Sigmoid colon (tissue), 7 donors: ENCODE results near the gene GABRD. TPM values are rescaled to one million over a fixed set of nuclear protein-coding genes. Genes with fewer than 3 reads are reported as not detected.

ENCODE experiments used
- DNase-seq: peaks from one replicate; pipeline ENCODE4 v3.0.0-alpha.2; 2019
- H3K27ac ChIP-seq, 4 donors: fragments of 200-600 bp; sonication (generic); one replicate each; pipeline ENCODE4 v1.5.1; 2016 to 2019; ENCODE audit warnings: mild to moderate bottlenecking in 1 of 4
- H3K27me3 ChIP-seq, 3 donors: fragments of 200-600 bp; sonication (generic); one replicate each; pipeline ENCODE4 v1.5.1; 2019; ENCODE audit warnings: mild to moderate bottlenecking in 1 of 3
- H3K36me3 ChIP-seq, 4 donors: fragments of 200-600 bp; sonication (generic); one replicate each; pipeline ENCODE4 v1.5.1; 2016 to 2019
- H3K4me1 ChIP-seq, 4 donors: fragments of 200-600 bp; sonication (generic); one replicate each; pipeline ENCODE4 v1.5.1; 2017 to 2019
- H3K4me3 ChIP-seq, 4 donors: fragments of 200-600 bp; sonication (generic); one replicate each; pipeline ENCODE4 v1.5.1; 2017 to 2019; ENCODE audit warnings: mild to moderate bottlenecking in 2 of 4, moderate library complexity in 1 of 4
- H3K9me3 ChIP-seq, 4 donors: fragments of 200-600 bp in 3 of 4; sonication (generic) in 3 of 4; one replicate each; pipeline versions ENCODE4 v1.5.1 to v1.6.1; 2013 to 2019
- EP300 ChIP-seq, 4 donors: sonication (generic); formaldehyde crosslinking; IDR thresholded peaks; one replicate each; pipeline ENCODE4 v1.6.1; 2017; ENCODE audit warnings: antibody characterized with exemption in 4 of 4
- POLR2A ChIP-seq, 2 donors: fragments of 450-650 bp; IDR thresholded peaks; one replicate each; pipeline ENCODE4 v1.6.1; 2016; ENCODE audit warnings: antibody characterized with exemption in 2 of 2, mild to moderate bottlenecking in 2 of 2, moderate library complexity in 2 of 2
- POLR2AphosphoS5 ChIP-seq, 4 donors: sonication (generic); formaldehyde crosslinking; IDR thresholded peaks; one replicate each; pipeline ENCODE4 v1.6.1; 2017; ENCODE audit warnings: antibody characterized with exemption in 4 of 4
- WGBS, 2 donors: extraction: QIAGEN DNeasy Blood & Tissue Kit; methylation state at CpG; one replicate each; pipeline ENCODE4 v1.1.7; 2013; 5-methylcytosine and 5-hydroxymethylcytosine counted together
- intact Hi-C: fragments of 100-400 bp; cut with DNase I; formaldehyde crosslinking; loops from one replicate; pipeline ENCODE4 v1.15.1; 2023
- polyA plus RNA-seq, 3 donors: library from polyadenylated mRNA; stranded (reverse); fragments of 200-250 nt; gene quantifications; one replicate each; pipeline ENCODE4 v1.2.3, GENCODE V29; 2013
- total RNA-seq, 4 donors: library from RNA; depleted of rRNA; stranded (reverse); fragments of >200 nt; gene quantifications; one replicate each; pipeline ENCODE4 v1.1.0, GENCODE V29; 2016
- TF ChIP-seq, protein P1 (sequence below), 4 experiments: fragments of 450-650 bp in 3 of 4; fragments of 200-600 bp in 1 of 4; IDR thresholded peaks; one replicate each; pipeline ENCODE4 v1.5.1; 2016 to 2019; ENCODE audit warnings: antibody characterized with exemption in 4 of 4, mild to moderate bottlenecking in 3 of 4, moderate library complexity in 2 of 4
- donor health status: healthy with polysubstance abuse.
- donor health status: Bipolar disorder and iron deficiency.
- donor health status: healthy.

The GABRD gene
- total and polyA plus RNA-seq, 7 donors: 0.51 TPM; not detected in 6

DNA sequence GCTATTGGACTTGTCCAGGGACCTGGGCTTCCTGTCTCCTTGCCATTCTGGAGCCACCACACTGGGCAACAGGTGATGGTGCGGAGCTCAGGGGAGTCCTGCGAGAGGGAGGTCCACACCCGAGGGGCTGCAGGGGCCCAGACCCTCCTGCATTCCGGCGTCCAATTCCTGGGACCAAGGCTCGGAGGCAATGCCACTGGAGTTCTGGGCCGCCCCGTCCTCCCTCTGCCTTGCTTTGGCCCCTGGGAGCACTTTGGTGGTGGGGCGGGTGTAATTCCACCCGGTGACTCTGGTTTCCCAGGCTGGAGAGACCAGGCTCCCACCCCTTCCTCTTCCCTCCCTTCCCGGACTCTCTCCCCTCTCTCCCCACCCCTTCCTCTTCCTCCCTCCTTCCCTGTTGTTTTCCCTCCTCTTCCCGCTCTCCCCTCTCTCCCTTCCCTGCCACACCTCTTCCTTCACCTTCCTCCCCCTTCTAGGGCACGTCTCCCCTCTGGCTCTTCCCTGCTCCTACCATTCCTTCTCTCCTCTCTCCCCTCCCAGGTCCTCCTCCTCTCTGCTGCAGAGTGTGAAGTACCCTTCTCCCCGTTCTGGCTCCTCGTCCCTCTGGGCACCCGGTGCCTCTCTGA is 33.0 kb downstream of the GABRD start:
- Histone ChIP-seq H3K27me3 (peaks cover 15 to 51% (median 45%) of the 10 kb centered on the region in 3 donors), H3K27ac (no peak overlapping the region), H3K4me1 (peaks cover 0 to 20% (median 11%) of the 10 kb centered on the region in 4 donors), H3K36me3 (no peaks in the 10 kb centered on the region), H3K9me3 (no peaks in the 10 kb centered on the region), H3K4me3 (no peak overlapping the region)
- TF ChIP-seq POLR2AphosphoS5 (IDR thresholded peaks at IDR 0.05) (no peak), POLR2A (IDR thresholded peaks at IDR 0.05) (no peak), EP300 (IDR thresholded peaks at IDR 0.05) (no peak)
- TF ChIP-seq, protein P1, sequence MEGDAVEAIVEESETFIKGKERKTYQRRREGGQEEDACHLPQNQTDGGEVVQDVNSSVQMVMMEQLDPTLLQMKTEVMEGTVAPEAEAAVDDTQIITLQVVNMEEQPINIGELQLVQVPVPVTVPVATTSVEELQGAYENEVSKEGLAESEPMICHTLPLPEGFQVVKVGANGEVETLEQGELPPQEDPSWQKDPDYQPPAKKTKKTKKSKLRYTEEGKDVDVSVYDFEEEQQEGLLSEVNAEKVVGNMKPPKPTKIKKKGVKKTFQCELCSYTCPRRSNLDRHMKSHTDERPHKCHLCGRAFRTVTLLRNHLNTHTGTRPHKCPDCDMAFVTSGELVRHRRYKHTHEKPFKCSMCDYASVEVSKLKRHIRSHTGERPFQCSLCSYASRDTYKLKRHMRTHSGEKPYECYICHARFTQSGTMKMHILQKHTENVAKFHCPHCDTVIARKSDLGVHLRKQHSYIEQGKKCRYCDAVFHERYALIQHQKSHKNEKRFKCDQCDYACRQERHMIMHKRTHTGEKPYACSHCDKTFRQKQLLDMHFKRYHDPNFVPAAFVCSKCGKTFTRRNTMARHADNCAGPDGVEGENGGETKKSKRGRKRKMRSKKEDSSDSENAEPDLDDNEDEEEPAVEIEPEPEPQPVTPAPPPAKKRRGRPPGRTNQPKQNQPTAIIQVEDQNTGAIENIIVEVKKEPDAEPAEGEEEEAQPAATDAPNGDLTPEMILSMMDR (IDR thresholded peaks at IDR 0.05): no peak
- 84 to 86% methylated on average over 16 of the region's 16 CpGs for WGBS, 2 donors
- DNase-seq: no peak
- intact Hi-C loops: no loop called here

DNA sequence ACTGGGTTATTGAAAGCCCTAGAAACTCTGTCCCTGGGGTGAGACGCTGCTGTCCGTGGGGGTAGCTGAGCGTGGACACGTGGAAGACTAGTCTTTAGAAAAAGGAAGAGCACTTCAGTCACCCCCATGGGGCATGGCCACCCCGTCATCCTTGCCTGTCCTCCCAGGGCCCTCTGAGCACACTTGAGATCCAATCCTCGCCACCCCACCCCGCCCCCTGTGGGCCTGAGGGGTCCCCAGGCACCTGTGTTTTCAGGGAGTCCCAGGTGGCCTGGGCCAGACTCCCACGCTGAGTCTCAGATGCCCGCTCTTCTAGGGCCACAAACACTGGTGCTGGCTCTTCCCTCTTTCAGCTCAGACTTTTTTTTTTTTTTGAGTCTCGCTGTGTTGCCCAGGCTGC is 33.6 kb downstream of the GABRD start:
- intact Hi-C loops: no loop called here
- Histone ChIP-seq H3K4me1 (peaks cover 0 to 20% (median 11%) of the 10 kb centered on the region in 4 donors), H3K27me3 (peaks cover 15 to 45% (median 39%) of the 10 kb centered on the region in 3 donors), H3K4me3 (no peak overlapping the region), H3K27ac (no peak overlapping the region), H3K9me3 (no peaks in the 10 kb centered on the region), H3K36me3 (no peaks in the 10 kb centered on the region)
- TF ChIP-seq EP300 (IDR thresholded peaks at IDR 0.05) (no peak), POLR2AphosphoS5 (IDR thresholded peaks at IDR 0.05) (no peak), POLR2A (IDR thresholded peaks at IDR 0.05) (no peak)
- TF ChIP-seq, protein P1 (IDR thresholded peaks at IDR 0.05): no peak
- DNase-seq: no peak
- WGBS, 2 donors: 93% methylated on average over 10 of the region's 10 CpGs

DNA sequence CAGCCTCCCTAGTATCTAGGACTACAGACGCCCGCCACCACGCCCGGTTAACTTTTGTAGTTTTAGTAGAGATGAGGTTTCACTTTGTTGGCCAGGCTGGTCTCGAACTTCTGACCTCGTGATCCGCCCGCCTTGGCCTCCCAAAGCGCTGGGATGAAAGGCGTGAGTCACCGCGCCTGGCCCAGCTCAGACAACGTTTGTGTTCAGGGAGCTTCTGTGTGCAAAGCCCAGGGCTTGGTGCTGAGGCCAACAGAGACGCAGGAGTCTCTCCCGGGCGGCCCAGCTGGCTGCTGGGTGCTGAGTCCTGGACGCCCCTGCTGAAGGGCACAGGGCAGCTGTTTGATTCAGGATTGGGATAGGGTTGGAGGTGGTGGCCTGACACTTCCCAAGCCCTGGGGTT is 34.1 kb downstream of the GABRD start:
- no peaks in the 10 kb centered on the region for H3K9me3 ChIP-seq
- WGBS, 2 donors: 73 to 84% methylated on average over 17 of the region's 17 CpGs
- peaks cover 15 to 40% (median 34%) of the 10 kb centered on the region in 3 donors for H3K27me3 ChIP-seq
- no peaks in the 10 kb centered on the region for H3K36me3 ChIP-seq
- TF ChIP-seq EP300 (IDR thresholded peaks at IDR 0.05) (no peak), POLR2A (IDR thresholded peaks at IDR 0.05) (no peak), POLR2AphosphoS5 (IDR thresholded peaks at IDR 0.05) (no peak)
- TF ChIP-seq, protein P1 (IDR thresholded peaks at IDR 0.05): no peak
- H3K4me1 ChIP-seq: peaks cover 0 to 20% (median 11%) of the 10 kb centered on the region in 4 donors
- H3K27ac ChIP-seq: no peak overlapping the region
- no peak overlapping the region for H3K4me3 ChIP-seq
- intact Hi-C loops: no loop called here
- DNase-seq: no peak

DNA sequence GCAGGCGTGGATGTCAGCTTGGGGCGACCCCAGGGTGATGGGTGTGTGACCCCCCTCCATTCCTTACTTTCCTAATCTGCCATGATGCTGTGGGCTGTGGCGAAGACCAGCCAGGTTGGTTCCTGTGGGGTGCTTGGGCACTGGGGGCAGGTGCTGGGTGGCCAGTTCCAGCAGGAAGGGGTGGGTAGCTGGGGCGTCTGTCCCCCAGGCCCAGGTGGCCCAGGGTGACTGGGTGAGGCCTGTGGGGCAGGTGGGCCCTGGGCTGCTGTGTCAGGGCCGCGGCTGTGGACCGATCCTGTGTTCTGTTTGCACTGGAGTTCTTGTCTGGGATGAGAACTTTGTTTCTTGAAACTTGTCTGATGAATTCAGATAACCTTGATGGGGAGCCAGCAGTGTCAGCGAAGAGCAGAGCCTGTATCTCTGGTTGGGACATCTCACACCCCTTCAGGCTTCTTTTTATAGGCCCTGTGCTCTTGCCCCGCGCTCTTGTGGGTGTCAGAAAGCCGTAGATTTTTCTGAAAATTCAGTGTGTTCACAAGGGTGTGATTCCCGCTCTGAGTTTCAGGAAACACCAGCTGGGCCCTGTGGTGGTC is 34.7 kb downstream of the GABRD start:
- Histone ChIP-seq H3K27ac (no peak overlapping the region), H3K9me3 (no peaks in the 10 kb centered on the region), H3K36me3 (no peaks in the 10 kb centered on the region), H3K27me3 (peaks cover 15 to 34% (median 27%) of the 10 kb centered on the region in 3 donors), H3K4me1 (peaks cover 0 to 20% (median 11%) of the 10 kb centered on the region in 4 donors), H3K4me3 (no peak overlapping the region)
- no peak for TF ChIP-seq EP300 (IDR thresholded peaks at IDR 0.05)
- TF ChIP-seq POLR2AphosphoS5 (IDR thresholded peaks at IDR 0.05): no peak
- TF ChIP-seq, protein P1 (IDR thresholded peaks at IDR 0.05): no peak
- TF ChIP-seq POLR2A (IDR thresholded peaks at IDR 0.05): no peak
- intact Hi-C loops: no loop called here
- DNase-seq: no peak
- 88 to 90% methylated on average over 12 of the region's 12 CpGs for WGBS, 2 donors
